Cardiac muscle cell (in vitro differentiated cells and primary cell): Measurements from ENCODE around the gene ANO10. TPM values are rescaled to one million over a fixed set of nuclear protein-coding genes. Genes with fewer than 3 reads are reported as not detected.
"Not testable (repeated sequence)": the region's sequence is repeated elsewhere in the genome, so short reads cannot be mapped to it uniquely, and the experiment has no call there.

Experiments
- DNase-seq, 2 donors: peaks; one replicate each; pipeline versions ENCODE4 v3.0.0 to v3.0.0-alpha.2; 2010 to 2017; ENCODE audit warnings: low read depth in 1 of 2, low spot score in 1 of 2
- H3K27ac ChIP-seq: fragments of 200-600 bp; sonication (generic); 2 replicates; pipeline ENCODE4 v1.5.1; 2016
- H3K27me3 ChIP-seq: fragments of 200-600 bp; sonication (generic); 2 replicates; pipeline ENCODE4 v1.6.0; 2016; ENCODE audit warnings: control low read depth
- H3K36me3 ChIP-seq: fragments of 200-600 bp; sonication (generic); 2 replicates; pipeline ENCODE4 v1.5.1; 2016; ENCODE audit warnings: control low read depth
- H3K4me1 ChIP-seq: fragments of 200-600 bp; sonication (generic); 2 replicates; pipeline ENCODE4 v1.8.1; 2017; ENCODE audit warnings: low read depth, mild to moderate bottlenecking, mixed run types
- H3K4me3 ChIP-seq: fragments of 200-600 bp; sonication (generic); 2 replicates; pipeline ENCODE4 v1.5.1; 2016; ENCODE audit warnings: mild to moderate bottlenecking
- H3K9me3 ChIP-seq: fragments of 200-600 bp; sonication (generic); 2 replicates; pipeline ENCODE4 v1.5.1; 2017; ENCODE audit warnings: low read depth, mild to moderate bottlenecking, control low read depth
- CTCF ChIP-seq: IDR thresholded peaks from 2 replicates; pipeline ENCODE4 v1.5.1; 2012; ENCODE audit warnings: low read depth, mild to moderate bottlenecking, low read length
- polyA plus RNA-seq: library from polyadenylated mRNA; unstranded; fragments of >200 nt; fragmentation: Nextera tagmentation; extraction: Ambion mirVana; gene quantifications from 2 replicates; pipeline ENCODE4 v1.2.1, GENCODE V29; 2016
- total RNA-seq: library from RNA; depleted of rRNA; stranded (reverse); fragments of >200 nt; gene quantifications from 2 replicates; pipeline ENCODE4 v1.2.3, GENCODE V29; 2016

Gene ANO10
- total and polyA plus RNA-seq, 2 experiments from 2014 or later = 15.0 to 36.6 TPM

GRCh38 chr3:43613976-43614375 lies 7.8 kb downstream of the ANO10 start:
- no peaks in the 10 kb centered on the region for H3K27me3 ChIP-seq
- TF ChIP-seq CTCF = no peak
- no peak overlapping the region for H3K27ac ChIP-seq
- H3K4me1 ChIP-seq = no peaks in the 10 kb centered on the region
- no peaks in the 10 kb centered on the region for H3K9me3 ChIP-seq
- no peaks in the 10 kb centered on the region for H3K36me3 ChIP-seq
- H3K4me3 ChIP-seq = no peak overlapping the region
- no peak for DNase-seq

GRCh38 chr3:43612419-43612818 lies 9.4 kb downstream of the ANO10 start:
- Histone ChIP-seq H3K4me1 (no peaks in the 10 kb centered on the region), H3K27ac (no peak overlapping the region), H3K36me3 (no peaks in the 10 kb centered on the region), H3K9me3 (no peaks in the 10 kb centered on the region), H3K4me3 (no peak overlapping the region), H3K27me3 (no peaks in the 10 kb centered on the region)
- no peak for DNase-seq
- TF ChIP-seq CTCF = no peak

GRCh38 chr3:43609406-43609805 lies 12.4 kb downstream of the ANO10 start:
- Histone ChIP-seq H3K36me3 (peaks cover 5% of the 10 kb centered on the region), H3K27me3 (no peaks in the 10 kb centered on the region), H3K4me3 (no peak overlapping the region), H3K4me1 (no peaks in the 10 kb centered on the region), H3K27ac (no peak overlapping the region), H3K9me3 (no peaks in the 10 kb centered on the region)
- DNase-seq = no peak
- no peak for TF ChIP-seq CTCF

GRCh38 chr3:43608751-43609150 lies 13.1 kb downstream of the ANO10 start:
- Histone ChIP-seq H3K27me3 (no peaks in the 10 kb centered on the region), H3K4me3 (no peak overlapping the region), H3K27ac (no peak overlapping the region), H3K36me3 (peaks cover 5% of the 10 kb centered on the region), H3K9me3 (no peaks in the 10 kb centered on the region), H3K4me1 (no peaks in the 10 kb centered on the region)
- DNase-seq = no peak
- TF ChIP-seq CTCF = no peak

- no peak for TF ChIP-seq CTCF
- Histone ChIP-seq H3K27ac (no peak overlapping the region), H3K27me3 (no peaks in the 10 kb centered on the region), H3K36me3 (peaks cover 5% of the 10 kb centered on the region), H3K9me3 (no peaks in the 10 kb centered on the region), H3K4me1 (no peaks in the 10 kb centered on the region), H3K4me3 (no peak overlapping the region)
- no peak for DNase-seq
Observed at GRCh38 chr3:43606284-43606683, 15.5 kb downstream of the ANO10 start.

- not testable (repeated sequence) for H3K27me3 ChIP-seq, DNase-seq
Observed at GRCh38 chr3:43599959-43600358, 21.9 kb downstream of the ANO10 start.

More at GRCh38 chr3:43599959-43600358, 21.9 kb downstream of the ANO10 start:
- not testable (repeated sequence) for H3K9me3 ChIP-seq, H3K4me1 ChIP-seq, H3K36me3 ChIP-seq, H3K27ac ChIP-seq, H3K4me3 ChIP-seq
